ENCODE data around the gene HBD.

HBD gene

DNA sequence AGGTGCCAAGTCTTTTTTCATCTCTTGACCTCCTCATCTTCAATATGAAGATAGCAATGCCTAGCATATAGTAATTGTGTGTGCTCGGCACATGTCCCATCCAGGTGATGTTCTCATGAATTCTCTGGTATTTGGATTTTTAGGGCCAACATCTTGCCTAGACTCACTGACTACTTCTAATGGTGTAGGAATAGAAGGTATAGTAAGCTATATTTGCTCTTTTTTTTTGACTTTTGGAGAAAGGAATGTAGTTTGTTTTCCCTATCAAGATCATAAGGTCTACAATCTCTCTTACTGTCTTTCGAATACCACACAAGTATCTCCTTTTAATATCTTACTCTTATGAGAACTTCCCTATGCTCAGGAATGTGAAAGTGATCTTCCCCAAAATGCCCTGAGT is 3.2 kb downstream of the HBD start:
- DNase-seq = no peak

GRCh38 chr11:5230266-5230665 is 4.0 kb downstream of the HBD start:
- no peak for DNase-seq

DNA sequence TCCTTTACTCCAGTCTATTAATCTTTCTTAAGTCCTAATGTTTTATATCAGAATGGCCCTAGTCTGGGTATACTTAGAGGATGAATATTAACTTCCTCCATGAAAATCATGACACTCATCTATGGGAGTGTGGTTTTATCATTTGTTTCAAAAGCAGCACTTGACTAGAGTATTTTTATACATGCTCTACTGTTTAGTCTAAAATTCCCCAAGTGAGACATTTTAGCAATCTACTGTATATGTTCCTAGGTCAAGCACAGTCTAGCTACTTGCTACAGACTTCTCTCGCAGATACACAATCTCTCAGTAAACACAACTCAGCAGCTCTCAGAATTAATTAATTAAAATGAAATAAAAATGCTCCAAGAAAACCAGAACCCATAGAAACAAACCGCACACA is 4.5 kb downstream of the HBD start:
- peak; percentile 39 for DNase-seq

DNA sequence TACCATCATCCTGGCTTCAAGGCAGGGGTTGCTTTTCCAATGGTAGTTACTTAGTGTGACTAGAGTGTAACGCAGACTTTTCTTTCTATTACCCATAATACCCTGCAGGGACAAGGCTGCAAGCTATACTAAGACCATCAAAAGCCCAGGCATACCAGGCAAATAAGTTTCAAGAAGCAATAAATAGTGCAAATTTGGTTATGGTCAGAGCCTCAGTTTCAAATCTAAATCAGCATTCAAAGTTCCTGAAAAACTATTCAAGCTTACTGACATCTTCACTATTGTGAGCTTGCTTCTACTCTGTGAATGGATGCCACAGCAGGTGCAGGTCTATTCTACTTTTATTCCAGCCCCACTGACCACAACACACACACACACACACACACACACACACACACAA is 4.9 kb downstream of the HBD start:
- no peak for DNase-seq

GRCh38 chr11:5228124-5228523 is 6.2 kb downstream of the HBD start:
- DNase-seq = no peak

DNA sequence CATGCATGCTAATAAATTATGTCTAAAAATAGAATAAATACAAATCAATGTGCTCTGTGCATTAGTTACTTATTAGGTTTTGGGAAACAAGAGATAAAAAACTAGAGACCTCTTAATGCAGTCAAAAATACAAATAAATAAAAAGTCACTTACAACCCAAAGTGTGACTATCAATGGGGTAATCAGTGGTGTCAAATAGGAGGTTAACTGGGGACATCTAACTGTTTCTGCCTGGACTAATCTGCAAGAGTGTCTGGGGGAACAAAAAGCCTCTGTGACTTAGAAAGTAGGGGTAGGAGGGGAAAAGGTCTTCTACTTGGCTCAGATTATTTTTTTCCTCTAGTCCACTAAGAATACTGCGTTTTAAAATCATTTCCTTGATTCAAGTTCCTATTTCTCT is 6.6 kb downstream of the HBD start:
- peak; percentile 63 for DNase-seq

GRCh38 chr11:5226732-5227310 is 7.5 kb downstream of the HBD start, which contains the start of gene HBB:
TSS of gene HBB (minus strand) at chr11:5227071. CDS start at chr11:5227021, 50 bp downstream.
- peak; percentile 85 for DNase-seq

GRCh38 chr11:5225480-5225871 is 8.8 kb downstream of the HBD start:
- peak; percentile 91 for DNase-seq

- peak; percentile 78 for DNase-seq
Measured at GRCh38 chr11:5224538-5225479, 9.5 kb downstream of the HBD start.

DNA sequence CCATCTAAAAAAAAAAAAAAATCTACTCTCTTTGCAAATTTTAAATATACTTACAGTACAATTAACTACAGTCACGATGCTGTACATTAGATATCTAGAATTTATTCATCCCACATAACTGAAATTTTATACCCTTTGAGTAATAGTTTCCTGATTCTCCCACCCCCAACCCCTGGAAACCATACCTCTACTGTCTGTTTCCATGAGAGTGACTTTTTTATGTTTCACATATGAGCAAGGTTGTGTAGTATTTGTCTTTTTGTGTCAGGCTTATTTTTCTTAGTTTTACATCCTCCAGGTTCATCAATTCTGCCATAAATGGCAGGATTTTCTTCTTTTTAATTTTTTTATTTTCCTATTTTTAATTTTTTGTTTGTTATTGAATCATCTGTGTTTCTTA is 10.6 kb downstream of the HBD start:
- DNase-seq = peak; percentile 55

GRCh38 chr11:5223146-5223545 is 11.1 kb downstream of the HBD start:
- DNase-seq = no peak

GRCh38 chr11:5210376-5210885 is 23.9 kb downstream of the HBD start:
- DNase-seq = no peak

DNA sequence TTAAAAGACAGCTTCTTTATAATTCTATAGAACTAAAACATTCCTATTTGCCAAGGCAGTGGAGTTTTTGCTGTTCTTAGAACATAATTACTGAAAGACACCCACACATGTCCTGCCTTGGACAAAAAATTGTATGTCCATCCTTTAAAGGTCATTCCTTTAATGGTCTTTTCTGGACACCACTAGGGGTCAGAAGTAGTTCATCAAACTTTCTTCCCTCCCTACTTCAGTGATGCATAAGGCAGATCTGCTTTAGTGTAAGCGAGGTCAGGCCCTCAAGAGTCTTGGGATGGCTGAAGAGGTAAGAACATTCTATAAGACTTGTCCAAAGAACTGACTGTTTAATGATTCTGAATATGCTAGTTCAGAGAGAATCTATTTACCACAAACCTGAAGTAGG is 29.5 kb downstream of the HBD start:
- DNase-seq = peak; percentile 94

- no peak for DNase-seq
Measured at GRCh38 chr11:5203366-5203765, 30.9 kb downstream of the HBD start.

GRCh38 chr11:5200582-5200981 is 33.7 kb downstream of the HBD start, which contains the start of gene OR51V1:
TSS of gene OR51V1 (minus strand) at chr11:5200682. CDS start at chr11:5200682, 0 bp downstream.
- no peak for DNase-seq

DNA sequence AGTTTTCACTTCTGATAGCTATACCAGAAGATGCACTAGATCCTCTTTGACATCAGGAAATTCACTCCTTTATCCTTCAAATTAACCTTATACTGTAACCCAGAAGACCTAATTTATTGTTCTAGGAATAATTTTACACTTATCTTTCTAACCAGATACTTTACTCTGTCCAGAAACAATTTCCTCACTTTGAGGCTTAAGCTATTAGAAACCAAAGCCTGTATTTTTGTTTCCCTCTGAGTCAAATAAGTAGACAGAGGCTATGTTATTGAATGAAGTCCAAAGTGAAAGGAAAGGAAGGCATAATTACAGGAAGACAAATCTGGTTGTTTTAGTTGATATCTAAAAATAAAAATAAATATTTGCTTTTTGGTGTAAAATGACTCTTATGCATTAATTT is 36.0 kb downstream of the HBD start:
- no peak for DNase-seq

DNA sequence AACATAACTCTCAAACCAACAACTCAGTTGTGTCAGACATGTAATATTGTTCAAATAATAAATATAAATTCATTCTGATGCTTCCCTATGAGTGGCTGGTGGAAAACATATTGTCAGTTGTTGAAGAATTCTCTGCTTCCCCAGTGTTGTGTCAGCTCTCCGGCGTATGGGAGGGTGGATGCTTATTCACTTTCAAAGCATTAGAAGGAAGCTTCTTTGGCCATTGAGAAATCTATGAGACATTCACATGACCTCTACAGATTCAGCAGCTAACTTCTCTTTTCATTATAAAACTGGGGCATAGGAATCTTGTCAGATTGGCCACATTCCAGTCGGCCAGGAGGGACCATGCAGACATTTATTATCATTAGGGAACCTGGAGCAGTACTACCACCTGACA is 36.7 kb downstream of the HBD start:
- peak; percentile 25 for DNase-seq

GRCh38 chr11:5196731-5197130 is 37.6 kb downstream of the HBD start:
- DNase-seq = no peak

DNA sequence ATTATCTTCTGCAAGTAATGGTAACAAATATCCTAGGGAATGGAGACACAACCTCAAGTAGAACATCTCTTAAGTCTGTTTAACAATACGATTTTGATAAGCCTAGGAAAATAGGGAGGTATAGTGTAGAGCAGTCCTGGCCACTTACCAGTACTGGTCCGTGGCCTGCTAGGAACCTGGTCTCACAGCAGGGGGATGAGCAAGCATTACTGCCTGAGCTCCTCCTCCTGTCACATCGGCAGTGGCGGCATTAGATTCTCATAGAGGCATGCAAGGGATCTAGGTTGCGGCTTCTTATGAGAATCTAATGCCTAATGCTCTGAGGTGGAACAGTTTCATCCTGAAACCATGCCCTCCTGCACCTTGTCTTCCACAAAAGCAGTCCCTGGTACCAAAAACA is 38.2 kb downstream of the HBD start:
- no peak for DNase-seq

DNA sequence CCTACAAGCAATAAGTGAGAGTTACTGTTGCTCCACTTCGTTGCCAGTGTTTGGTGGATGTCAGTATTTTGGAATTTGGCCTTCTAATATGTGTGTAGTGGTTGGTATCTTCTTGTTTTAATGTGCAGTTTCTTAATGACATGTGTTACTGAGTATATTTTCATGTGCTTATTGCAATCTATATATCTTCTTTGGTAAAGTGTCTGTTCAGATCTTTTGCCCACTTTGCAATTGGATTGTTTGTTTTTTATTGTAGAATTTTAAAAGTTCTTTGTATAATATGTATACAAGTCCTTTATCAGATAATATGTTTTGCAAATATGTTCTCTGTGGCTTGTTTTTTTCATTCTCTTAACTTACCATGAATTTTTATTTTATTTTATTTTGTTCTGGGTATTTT is 41.5 kb downstream of the HBD start:
- no peak for DNase-seq

DNA sequence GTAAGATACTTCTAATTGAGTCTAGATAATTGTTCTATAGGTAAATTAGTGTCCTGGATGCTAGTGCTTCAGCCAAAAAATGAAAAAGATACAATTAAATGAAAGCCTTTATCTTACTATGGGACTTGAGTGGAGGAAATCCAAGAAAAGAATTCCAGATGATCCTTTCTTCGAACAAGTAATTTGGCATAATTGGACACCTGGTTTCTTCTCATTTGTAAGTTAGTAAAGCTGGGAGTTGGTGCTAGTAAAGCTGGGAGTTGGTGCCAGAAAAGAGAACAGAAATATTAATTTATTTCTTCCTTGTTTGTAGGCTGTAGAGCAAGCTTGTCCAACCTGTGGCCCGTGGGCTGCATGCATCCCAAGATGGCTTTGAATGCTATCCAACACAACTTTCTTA is 46.1 kb downstream of the HBD start:
- DNase-seq = no peak

Data from hematopoietic multipotent progenitor cell treated with erythropoietin and hydrocortisone succinate and interleukin-3 and kit ligand, for 4 days (in vitro differentiated cells).